Midbrain (tissue), 1 donor: ENCODE results near the gene TSPAN14.
"Not testable (repeated sequence)": the region's sequence is repeated elsewhere in the genome, so short reads cannot be mapped to it uniquely, and the experiment has no call there.

Source experiments
- DNase-seq: peaks from one replicate; lab custom pipeline; 2025; lab: John Stamatoyannopoulos, UW

Gene TSPAN14

GRCh38 chr10:80524190-80524909 is 70.2 kb downstream of the TSPAN14 start:
- DNase-seq, result no peak

DNA sequence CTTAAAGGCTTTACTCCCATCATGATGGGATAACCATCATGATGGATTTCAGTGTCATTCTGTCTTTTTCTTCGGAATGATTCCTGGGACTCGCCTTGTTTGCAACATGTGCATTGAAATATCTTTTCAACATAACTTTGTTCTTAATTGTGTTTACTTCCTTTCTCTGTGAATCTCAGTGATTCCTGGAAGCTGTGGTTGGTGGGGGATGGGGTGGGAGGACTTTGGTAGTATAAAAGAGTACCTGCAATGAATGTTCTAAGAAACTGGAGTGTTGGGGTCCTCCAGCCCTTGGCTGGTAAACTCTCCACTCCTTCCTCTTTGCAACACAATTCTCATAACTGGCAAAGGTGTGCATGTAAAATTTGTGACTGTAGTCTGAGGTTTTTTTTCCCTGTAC is 72.1 kb downstream of the TSPAN14 start:
- DNase-seq, result no peak

DNA sequence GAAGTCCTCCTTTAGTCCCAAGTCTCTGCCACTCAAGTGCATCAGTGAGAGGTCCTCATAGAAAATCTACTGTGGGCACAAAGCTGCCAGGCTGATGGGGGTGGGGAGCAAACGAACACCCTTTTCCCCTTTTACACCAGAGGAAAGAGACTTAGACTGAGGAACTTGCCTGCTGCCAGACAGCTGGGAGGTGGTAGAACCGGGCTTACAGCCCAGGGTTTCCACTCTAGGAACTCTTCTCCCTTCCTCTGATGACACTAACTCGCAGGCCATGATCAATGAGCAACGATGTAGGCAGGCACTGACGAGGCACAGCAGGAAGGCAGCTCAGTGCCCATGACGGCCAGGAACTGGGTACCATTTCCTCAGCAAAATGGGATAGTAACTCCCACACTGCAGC is 72.6 kb downstream of the TSPAN14 start:
- DNase-seq, result peak; percentile 10

DNA sequence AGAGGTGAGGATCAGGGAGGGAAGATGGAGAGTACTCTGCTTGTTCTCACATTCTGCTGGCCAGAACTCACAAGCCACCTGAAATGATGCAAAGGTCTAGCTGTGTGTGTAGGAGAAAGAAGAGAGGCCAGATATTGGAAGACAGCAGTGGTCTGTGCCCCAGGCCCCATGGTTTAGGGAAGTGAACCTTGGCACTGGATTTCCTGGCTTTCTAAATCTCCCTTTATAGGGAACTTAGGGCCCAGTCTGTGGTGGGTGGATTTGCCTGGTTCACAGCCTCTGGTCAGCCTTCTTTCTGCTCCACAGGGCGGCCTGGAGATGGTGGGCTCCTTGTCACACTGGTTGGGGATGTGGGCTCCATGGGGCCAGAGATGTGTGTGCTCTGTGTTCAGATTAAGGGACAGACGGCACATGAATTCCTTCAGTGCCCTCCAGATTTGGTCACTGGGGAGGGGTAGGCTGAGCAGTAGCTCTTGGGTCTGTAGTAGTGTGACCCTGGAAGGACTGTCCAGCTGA is 74.1 kb downstream of the TSPAN14 start:
- DNase-seq, result no peak

GRCh38 chr10:80528901-80529300 is 74.8 kb downstream of the TSPAN14 start:
- no peak for DNase-seq

- DNase-seq, result no peak
Measured at GRCh38 chr10:80529604-80530003, 75.5 kb downstream of the TSPAN14 start.

GRCh38 chr10:80530251-80530650 is 76.1 kb downstream of the TSPAN14 start:
- DNase-seq, result peak; percentile 26

GRCh38 chr10:80530816-80531215 is 76.7 kb downstream of the TSPAN14 start:
- no peak for DNase-seq

DNA sequence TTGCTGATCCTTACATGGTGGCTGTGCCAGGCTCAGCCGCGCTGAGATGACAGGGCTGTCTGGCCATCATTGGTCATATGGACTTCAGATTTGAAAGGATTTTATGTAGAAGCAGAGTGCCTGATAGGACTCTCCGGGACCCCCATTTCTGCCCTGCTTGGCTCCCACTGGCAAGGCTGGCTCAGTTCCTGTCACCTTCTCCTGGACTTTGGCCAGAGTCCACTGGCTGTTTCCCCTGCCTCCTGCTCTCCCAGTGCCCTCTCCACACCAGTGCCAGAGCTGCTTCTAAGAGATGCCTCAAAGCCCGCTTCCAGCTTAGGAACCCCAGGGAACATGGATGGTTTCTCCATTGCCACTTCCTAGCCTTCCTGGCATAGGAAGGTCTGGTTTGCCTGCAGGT is 78.5 kb downstream of the TSPAN14 start:
- no peak for DNase-seq

DNA sequence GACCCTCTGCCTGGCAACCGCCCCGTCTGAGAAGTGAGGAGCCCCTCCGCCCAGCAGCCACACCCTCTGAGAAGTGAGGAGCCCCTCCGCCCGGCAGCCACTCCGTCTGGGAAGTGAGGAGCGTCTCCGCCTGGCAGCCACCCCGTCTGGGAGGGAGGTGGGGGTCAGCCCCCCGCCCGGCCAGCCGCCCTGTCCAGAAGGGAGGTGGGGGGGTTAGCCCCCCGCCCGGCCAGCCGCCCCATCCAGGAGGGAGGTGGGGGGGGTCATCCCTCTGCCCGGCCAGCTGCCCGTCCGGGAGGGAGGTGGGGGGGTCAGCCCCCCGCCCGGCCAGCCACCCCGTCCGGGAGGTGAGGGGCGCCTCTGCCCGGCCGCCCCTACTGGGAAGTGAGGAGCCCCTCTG is 79.9 kb downstream of the TSPAN14 start:
- DNase-seq, result not testable (repeated sequence)

DNA sequence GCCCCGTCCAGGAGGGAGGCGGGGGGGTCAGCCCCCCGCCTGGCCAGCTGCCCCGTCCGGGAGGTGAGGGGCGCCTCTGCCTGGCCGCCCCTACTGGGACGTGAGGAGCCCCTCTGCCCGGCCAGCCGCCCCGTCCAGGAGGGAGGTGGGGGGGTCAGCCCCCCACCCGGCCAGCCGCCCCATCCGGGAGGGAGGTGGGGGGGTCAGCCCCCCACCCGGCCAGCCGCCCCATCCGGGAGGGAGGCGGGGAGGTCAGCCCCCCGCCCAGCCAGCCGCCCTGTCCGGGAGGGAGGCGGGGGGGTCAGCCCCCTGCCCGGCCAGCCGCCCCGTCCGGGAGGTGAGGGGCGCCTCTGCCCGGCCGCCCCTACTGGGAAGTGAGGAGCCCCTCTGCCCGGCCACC is 80.5 kb downstream of the TSPAN14 start:
- not testable (repeated sequence) for DNase-seq

- DNase-seq, result peak; percentile 24
Measured at GRCh38 chr10:80535671-80536360, 81.7 kb downstream of the TSPAN14 start.

GRCh38 chr10:80536361-80536835 is 82.3 kb downstream of the TSPAN14 start:
- no peak for DNase-seq

DNA sequence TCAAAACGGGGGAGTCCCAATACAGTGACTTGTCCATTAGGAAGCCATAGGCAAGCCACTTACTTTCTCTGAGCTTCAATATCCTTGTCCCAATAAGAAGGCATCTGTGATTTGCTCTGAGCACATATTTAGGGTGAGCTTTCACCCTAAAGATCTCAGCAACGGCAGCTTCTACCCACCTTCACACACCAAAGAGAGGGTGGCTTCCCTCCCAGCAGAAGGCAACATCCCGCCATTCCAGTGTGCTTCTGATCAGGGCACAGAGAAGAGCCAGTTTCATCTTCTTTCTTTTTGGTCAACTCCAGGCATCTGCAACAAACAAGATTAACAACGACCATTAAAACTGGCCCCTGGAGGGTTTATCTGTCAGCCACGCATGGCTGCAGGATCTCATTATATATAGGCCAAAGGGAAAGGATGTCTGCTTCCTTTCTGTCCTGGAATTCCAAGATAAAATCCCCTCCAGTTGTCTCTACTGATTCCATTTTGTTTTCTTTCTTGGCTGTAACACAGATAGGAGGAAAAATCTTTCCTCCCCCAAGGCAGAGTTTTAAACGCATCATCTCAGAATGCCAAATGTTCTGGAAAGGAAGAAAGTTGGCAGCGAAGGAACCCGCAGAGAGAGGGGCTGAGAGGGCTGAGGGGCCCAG is 83.1 kb downstream of the TSPAN14 start:
- DNase-seq, result no peak

GRCh38 chr10:80537736-80538480 is 83.8 kb downstream of the TSPAN14 start, which contains the start of gene SH2D4B:
SH2D4B (plus strand) TSS chr10:80537902; CDS start chr10:80538332, 430 bp downstream.
- DNase-seq, result no peak

GRCh38 chr10:80538481-80539185 is 84.5 kb downstream of the TSPAN14 start:
- DNase-seq, result no peak

- no peak for DNase-seq
Measured at GRCh38 chr10:80539421-80540031, 85.4 kb downstream of the TSPAN14 start.

GRCh38 chr10:80540136-80540535 is 86.0 kb downstream of the TSPAN14 start:
- no peak for DNase-seq

DNA sequence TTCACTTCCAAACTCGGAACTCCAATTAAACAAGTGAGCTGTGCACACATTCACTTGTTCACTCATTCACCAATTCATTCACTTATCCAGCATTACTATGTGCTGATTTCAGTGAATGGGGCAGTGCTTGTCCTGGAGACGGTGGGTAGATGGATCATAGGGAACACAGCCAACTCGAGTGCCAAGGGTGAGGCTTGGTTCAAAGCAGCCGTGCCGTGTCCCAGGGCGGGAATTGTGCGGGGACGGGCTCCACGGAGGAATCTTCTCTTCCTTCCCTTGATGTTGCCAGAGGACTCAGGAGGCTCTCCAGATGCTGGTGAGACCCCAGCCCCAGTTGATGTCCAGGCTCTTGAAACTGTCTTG is 86.5 kb downstream of the TSPAN14 start:
- no peak for DNase-seq

- DNase-seq, result no peak
Measured at GRCh38 chr10:80540981-80541750, 87.1 kb downstream of the TSPAN14 start.
